OCI-LY3 (cell line): Measurements from ENCODE around the gene DNAH1.

Experiments
- H2AFZ ChIP-seq: fragments of 200-600, 300-600 bp; shearing (Covaris generic); 2 replicates; pipeline ENCODE4 v1.6.0; 2014; ENCODE audit warnings: antibody characterized with exemption, low read depth, low read length
- H3K27ac ChIP-seq: fragments of 200-600, 300-600 bp; sonication (generic); 2 replicates; pipeline ENCODE4 v1.5.1; 2014; ENCODE audit warnings: mild to moderate bottlenecking, low read length, moderate library complexity, mixed read lengths
- H3K27me3 ChIP-seq: fragments of 200-600, 300-600 bp; sonication (generic); 2 replicates; pipeline ENCODE4 v1.6.1; 2014; ENCODE audit warnings: low read depth, low read length, mixed read lengths
- H3K36me3 ChIP-seq: fragments of 200-600, 300-600 bp; sonication (generic); replicated peaks from 2 replicates; pipeline ENCODE3; 2014; ENCODE audit warnings: low read depth, low read length, mixed read lengths
- H3K4me1 ChIP-seq: fragments of 300-600, 200-600 bp; sonication (generic); 2 replicates; pipeline ENCODE4 v1.6.1; 2014; ENCODE audit warnings: low read length, mixed read lengths
- H3K4me2 ChIP-seq: fragments of 200-600, 300-600 bp; sonication (generic); 2 replicates; pipeline ENCODE4 v1.6.1; 2014; ENCODE audit warnings: low read length, mixed read lengths
- H3K4me3 ChIP-seq: fragments of 300-600, 200-600 bp; sonication (generic); 2 replicates; pipeline ENCODE4 v1.5.1; 2014; ENCODE audit warnings: antibody characterized with exemption, mild to moderate bottlenecking, low read length, moderate library complexity
- H3K79me2 ChIP-seq: fragments of 300-600, 200-600 bp; shearing (Covaris generic); 2 replicates; pipeline ENCODE4 v1.6.1; 2014; ENCODE audit warnings: mild to moderate bottlenecking, low read length, mixed read lengths
- H3K9ac ChIP-seq: fragments of 300-600, 200-600 bp; shearing (Covaris generic); 2 replicates; pipeline ENCODE4 v1.6.0; 2014; ENCODE audit warnings: mild to moderate bottlenecking, low read length, moderate library complexity
- H3K9me3 ChIP-seq: fragments of 200-600, 300-600 bp; shearing (Covaris generic); 2 replicates; pipeline ENCODE4 v1.6.1; 2014; ENCODE audit warnings: low read length, mixed read lengths; ENCODE audit not compliant: insufficient read depth
- H4K20me1 ChIP-seq: fragments of 200-600, 300-600 bp; sonication (generic); 2 replicates; pipeline ENCODE4 v1.6.1; 2016; ENCODE audit warnings: low read length, mixed read lengths; ENCODE audit not compliant: insufficient read depth
- EZH2phosphoT487 ChIP-seq: fragments of 200-600 bp; shearing (Covaris generic); IDR thresholded peaks from 2 replicates; pipeline ENCODE4 v1.6.1; 2018; ENCODE audit warnings: antibody characterized with exemption, mixed run types, low read depth
- TF ChIP-seq, protein P1 (sequence below): fragments of 200-600, 300-600 bp; sonication (generic); IDR thresholded peaks from 2 replicates; pipeline ENCODE4 v1.5.1; 2014; ENCODE audit warnings: antibody characterized with exemption, low read length, low read depth

Gene DNAH1

GRCh38 chr3:52374173-52374572 is 58.1 kb downstream of the DNAH1 start:
- H3K9ac ChIP-seq: no peak overlapping the region
- H3K4me3 ChIP-seq: peak overlapping the region; percentile 37
- H3K27ac ChIP-seq: no peak overlapping the region
- no peaks in the 10 kb centered on the region for H3K79me2 ChIP-seq
- H3K4me2 ChIP-seq: peak overlapping the region; percentile 58
- no peak for TF ChIP-seq EZH2phosphoT487
- TF ChIP-seq, protein P1, sequence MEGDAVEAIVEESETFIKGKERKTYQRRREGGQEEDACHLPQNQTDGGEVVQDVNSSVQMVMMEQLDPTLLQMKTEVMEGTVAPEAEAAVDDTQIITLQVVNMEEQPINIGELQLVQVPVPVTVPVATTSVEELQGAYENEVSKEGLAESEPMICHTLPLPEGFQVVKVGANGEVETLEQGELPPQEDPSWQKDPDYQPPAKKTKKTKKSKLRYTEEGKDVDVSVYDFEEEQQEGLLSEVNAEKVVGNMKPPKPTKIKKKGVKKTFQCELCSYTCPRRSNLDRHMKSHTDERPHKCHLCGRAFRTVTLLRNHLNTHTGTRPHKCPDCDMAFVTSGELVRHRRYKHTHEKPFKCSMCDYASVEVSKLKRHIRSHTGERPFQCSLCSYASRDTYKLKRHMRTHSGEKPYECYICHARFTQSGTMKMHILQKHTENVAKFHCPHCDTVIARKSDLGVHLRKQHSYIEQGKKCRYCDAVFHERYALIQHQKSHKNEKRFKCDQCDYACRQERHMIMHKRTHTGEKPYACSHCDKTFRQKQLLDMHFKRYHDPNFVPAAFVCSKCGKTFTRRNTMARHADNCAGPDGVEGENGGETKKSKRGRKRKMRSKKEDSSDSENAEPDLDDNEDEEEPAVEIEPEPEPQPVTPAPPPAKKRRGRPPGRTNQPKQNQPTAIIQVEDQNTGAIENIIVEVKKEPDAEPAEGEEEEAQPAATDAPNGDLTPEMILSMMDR: peak; percentile 45
- peaks cover 26% of the 10 kb centered on the region for H3K4me1 ChIP-seq
- H2AFZ ChIP-seq: no peak overlapping the region
- H4K20me1 ChIP-seq: no peaks in the 10 kb centered on the region
- H3K36me3 ChIP-seq: no peaks in the 10 kb centered on the region
- H3K27me3 ChIP-seq: peaks cover 16% of the 10 kb centered on the region
- H3K9me3 ChIP-seq: no peaks in the 10 kb centered on the region

GRCh38 chr3:52379610-52380009 is 63.5 kb downstream of the DNAH1 start:
- H3K9me3 ChIP-seq: no peaks in the 10 kb centered on the region
- no peak for TF ChIP-seq EZH2phosphoT487
- TF ChIP-seq, protein P1: no peak
- H3K27me3 ChIP-seq: no peaks in the 10 kb centered on the region
- H3K79me2 ChIP-seq: no peaks in the 10 kb centered on the region
- H3K4me1 ChIP-seq: peaks cover 5% of the 10 kb centered on the region
- no peaks in the 10 kb centered on the region for H3K36me3 ChIP-seq
- H3K4me3 ChIP-seq: no peak overlapping the region
- H3K27ac ChIP-seq: no peak overlapping the region
- H3K4me2 ChIP-seq: no peak overlapping the region
- H3K9ac ChIP-seq: no peak overlapping the region
- H4K20me1 ChIP-seq: no peaks in the 10 kb centered on the region
- H2AFZ ChIP-seq: no peak overlapping the region

DNA sequence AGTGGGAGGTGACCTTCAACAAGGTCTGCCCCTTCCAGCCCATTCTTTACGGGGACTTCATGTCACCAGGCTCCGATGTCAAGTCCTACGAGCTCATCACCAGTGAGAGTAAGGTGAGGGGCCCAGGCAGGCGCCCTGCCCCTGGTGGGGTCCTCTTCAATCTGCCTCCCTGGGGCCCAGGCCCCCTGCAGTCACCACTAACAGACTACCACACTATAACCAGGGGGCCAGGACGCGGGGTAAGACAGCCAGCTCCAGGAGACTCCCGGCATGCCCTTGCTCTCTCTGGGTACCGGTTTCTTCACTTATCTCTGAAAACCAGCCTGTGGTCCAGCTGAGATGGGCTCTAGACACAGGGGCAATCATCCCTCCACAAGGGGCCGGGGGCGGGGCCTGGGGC is 63.9 kb downstream of the DNAH1 start:
- H3K79me2 ChIP-seq: no peaks in the 10 kb centered on the region
- no peaks in the 10 kb centered on the region for H4K20me1 ChIP-seq
- H2AFZ ChIP-seq: no peak overlapping the region
- H3K36me3 ChIP-seq: no peaks in the 10 kb centered on the region
- H3K27me3 ChIP-seq: no peaks in the 10 kb centered on the region
- H3K9me3 ChIP-seq: no peaks in the 10 kb centered on the region
- no peak overlapping the region for H3K27ac ChIP-seq
- H3K4me2 ChIP-seq: no peak overlapping the region
- no peak overlapping the region for H3K4me3 ChIP-seq
- H3K9ac ChIP-seq: no peak overlapping the region
- peaks cover under 1% of the 10 kb centered on the region; the same call in 1 of the 2 replicates for H3K4me1 ChIP-seq
- no peak for TF ChIP-seq EZH2phosphoT487
- TF ChIP-seq, protein P1: no peak

DNA sequence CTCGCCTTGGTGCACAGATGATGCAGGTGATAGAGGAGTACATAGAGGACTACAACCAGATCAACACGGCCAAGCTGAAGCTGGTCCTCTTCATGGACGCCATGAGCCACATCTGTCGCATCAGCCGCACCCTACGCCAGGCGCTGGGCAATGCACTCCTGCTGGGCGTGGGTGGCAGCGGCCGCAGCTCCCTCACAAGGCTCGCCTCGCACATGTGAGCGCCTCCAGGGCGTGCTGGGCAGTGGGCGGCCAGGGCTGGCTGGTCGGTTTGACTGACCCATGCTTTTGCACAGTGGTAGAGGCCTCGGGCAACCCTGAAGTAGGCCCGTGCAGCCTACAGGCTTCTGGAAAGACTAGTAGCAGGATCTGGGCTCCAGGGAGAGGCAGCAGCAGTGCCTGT is 65.5 kb downstream of the DNAH1 start:
- H3K4me3 ChIP-seq: no peak overlapping the region
- H2AFZ ChIP-seq: no peak overlapping the region
- no peak for TF ChIP-seq EZH2phosphoT487
- TF ChIP-seq, protein P1: no peak
- no peak overlapping the region for H3K4me2 ChIP-seq
- no peaks in the 10 kb centered on the region for H3K36me3 ChIP-seq
- H3K9me3 ChIP-seq: no peaks in the 10 kb centered on the region
- H3K9ac ChIP-seq: no peak overlapping the region
- H3K27ac ChIP-seq: no peak overlapping the region
- H3K79me2 ChIP-seq: no peaks in the 10 kb centered on the region
- no peaks in the 10 kb centered on the region for H3K4me1 ChIP-seq
- no peaks in the 10 kb centered on the region for H3K27me3 ChIP-seq
- H4K20me1 ChIP-seq: no peaks in the 10 kb centered on the region
